HG03439 (cell line): ENCODE measurements around the gene LIMS2.

Experiments
- ATAC-seq: cut with Tn5 transposase; IDR thresholded peaks from one replicate; pipeline ENCODE4 v1.9.1; 2021; ENCODE audit warnings: mild to moderate bottlenecking, moderate library complexity; ENCODE audit not compliant: unreplicated experiment

LIMS2 gene

GRCh38 chr2:127647242-127648190 is 27.8 kb downstream of the LIMS2 start:
- ATAC-seq = no peak

GRCh38 chr2:127646487-127647241 is 28.7 kb downstream of the LIMS2 start:
- ATAC-seq = no peak

- no peak for ATAC-seq
Measured at GRCh38 chr2:127645395-127646291, 29.7 kb downstream of the LIMS2 start, which contains the start of gene GPR17. Gene GPR17, plus strand, starts transcription at chr2:127646153. Its CDS starts 4,583 bp downstream, at chr2:127650736.

- ATAC-seq = no peak
Measured at GRCh38 chr2:127645026-127645394, 30.3 kb downstream of the LIMS2 start.

GRCh38 chr2:127644066-127645025 is 31.0 kb downstream of the LIMS2 start:
- no peak for ATAC-seq

- ATAC-seq = no peak
Measured at GRCh38 chr2:127643439-127644065, 31.8 kb downstream of the LIMS2 start.

- no peak for ATAC-seq
Measured at GRCh38 chr2:127642706-127643438, 32.5 kb downstream of the LIMS2 start.

GRCh38 chr2:127641846-127642507 is 33.4 kb downstream of the LIMS2 start:
- no peak for ATAC-seq

GRCh38 chr2:127641133-127641532 is 34.2 kb downstream of the LIMS2 start:
- ATAC-seq = no peak

- ATAC-seq = no peak
Measured at GRCh38 chr2:127640082-127641072, 35.0 kb downstream of the LIMS2 start.

- no peak for ATAC-seq
Measured at GRCh38 chr2:127639111-127639474, 36.2 kb downstream of the LIMS2 start.

GRCh38 chr2:127638361-127639110 is 36.8 kb downstream of the LIMS2 start:
- ATAC-seq = no peak

- no peak for ATAC-seq
Measured at GRCh38 chr2:127637725-127638252, 37.5 kb downstream of the LIMS2 start.

- no peak for ATAC-seq
Measured at GRCh38 chr2:127637236-127637630, 38.1 kb downstream of the LIMS2 start.

- no peak for ATAC-seq
Measured at GRCh38 chr2:127636248-127637235, 38.8 kb downstream of the LIMS2 start.
